PC-9 (cell line): ENCODE results near the gene BUB1. TPM values are rescaled to one million over a fixed set of nuclear protein-coding genes. Genes with fewer than 3 reads are reported as not detected.
"Not testable (repeated sequence)": the region's sequence is repeated elsewhere in the genome, so short reads cannot be mapped to it uniquely, and the experiment has no call there.

Experiments
- BruUV-seq: library from RNA; stranded (reverse); fragments of 400-500 nt; replicated peaks from 2 replicates; lab custom pipeline; 2021; lab: Mats Ljungman, UMichigan
- CTCF ChIA-PET: fragments of 300-600 bp; sonication (Branson Sonifier 250); formaldehyde crosslinking; loops from one replicate; lab custom pipeline; 2022; ENCODE audit warnings: antibody characterized with exemption; lab: Charles Lee
- POLR2A ChIA-PET: fragments of 300-600 bp; sonication (Branson Sonifier 250); formaldehyde crosslinking; loops from one replicate; lab custom pipeline; 2022; ENCODE audit warnings: antibody characterized with exemption; ENCODE audit not compliant: unreplicated experiment; lab: Charles Lee
- DNase-seq, 2 experiments: peaks; one replicate each; pipeline versions ENCODE4 v3.0.0 to v3.0.0-alpha.2; 2015 to 2022; ENCODE audit warnings: mixed read lengths in 1 of 2
- H2AFZ ChIP-seq: fragments of 200-600 bp; sonication (generic); 2 replicates; pipeline ENCODE4 v1.8.1; 2017; ENCODE audit warnings: antibody characterized with exemption
- H3F3A ChIP-seq: fragments of 200-600 bp; sonication (generic); 2 replicates; pipeline ENCODE4 v1.8.1; 2017; ENCODE audit warnings: antibody characterized with exemption, mild to moderate bottlenecking, low read depth; ENCODE audit not compliant: insufficient read depth
- H3K27ac ChIP-seq: fragments of 200-600 bp; sonication (generic); 2 replicates; pipeline ENCODE4 v1.6.1; 2016; ENCODE audit warnings: mixed run types
- H3K27me3 ChIP-seq: fragments of 200-600 bp; sonication (generic); 2 replicates; pipeline ENCODE4 v1.6.1; 2016; ENCODE audit warnings: low read depth, mixed run types; ENCODE audit not compliant: insufficient read depth
- H3K36me3 ChIP-seq: fragments of 200-600 bp; sonication (generic); 2 replicates; pipeline ENCODE4 v1.6.1; 2016; ENCODE audit warnings: low read depth, mixed run types
- H3K4me1 ChIP-seq: fragments of 200-600 bp; sonication (generic); replicated peaks from 2 replicates; pipeline ENCODE4 v1.6.1; 2016; ENCODE audit warnings: mixed run types; ENCODE audit not compliant: insufficient read depth
- H3K4me2 ChIP-seq: fragments of 200-600 bp; sonication (generic); 2 replicates; pipeline ENCODE4 v1.6.1; 2017; ENCODE audit warnings: mixed run types
- H3K4me3 ChIP-seq: fragments of 200-600 bp; sonication (generic); 2 replicates; pipeline ENCODE4 v1.6.1; 2016; ENCODE audit warnings: mixed run types
- H3K79me2 ChIP-seq: fragments of 200-600 bp; sonication (generic); 2 replicates; pipeline ENCODE4 v1.6.1; 2017; ENCODE audit warnings: low read depth, mixed run types
- H3K9me2 ChIP-seq: fragments of 200-600 bp; sonication (generic); 2 replicates; pipeline ENCODE4 v1.8.1; 2017; ENCODE audit warnings: mild to moderate bottlenecking; ENCODE audit not compliant: insufficient read depth
- H3K9me3 ChIP-seq: fragments of 200-600 bp; sonication (generic); 2 replicates; pipeline ENCODE4 v1.8.1; 2016; ENCODE audit warnings: low read depth; ENCODE audit not compliant: insufficient read depth
- H4K20me1 ChIP-seq: fragments of 200-600 bp; sonication (generic); 2 replicates; pipeline ENCODE4 v1.8.1; 2017; ENCODE audit not compliant: insufficient read depth
- intact Hi-C: fragments of 100-400 bp; cut with micrococcal nuclease; formaldehyde crosslinking; loops from one replicate; pipeline ENCODE4 v1.10.0; 2022; ENCODE audit not compliant: unreplicated experiment
- total RNA-seq: library from RNA; stranded (reverse); gene quantifications from 2 replicates; pipeline ENCODE4 v1.2.3, GENCODE V29; 2021

The BUB1 gene
- total RNA-seq, 1 experiment from 2014 or later, result 74.6 TPM

DNA sequence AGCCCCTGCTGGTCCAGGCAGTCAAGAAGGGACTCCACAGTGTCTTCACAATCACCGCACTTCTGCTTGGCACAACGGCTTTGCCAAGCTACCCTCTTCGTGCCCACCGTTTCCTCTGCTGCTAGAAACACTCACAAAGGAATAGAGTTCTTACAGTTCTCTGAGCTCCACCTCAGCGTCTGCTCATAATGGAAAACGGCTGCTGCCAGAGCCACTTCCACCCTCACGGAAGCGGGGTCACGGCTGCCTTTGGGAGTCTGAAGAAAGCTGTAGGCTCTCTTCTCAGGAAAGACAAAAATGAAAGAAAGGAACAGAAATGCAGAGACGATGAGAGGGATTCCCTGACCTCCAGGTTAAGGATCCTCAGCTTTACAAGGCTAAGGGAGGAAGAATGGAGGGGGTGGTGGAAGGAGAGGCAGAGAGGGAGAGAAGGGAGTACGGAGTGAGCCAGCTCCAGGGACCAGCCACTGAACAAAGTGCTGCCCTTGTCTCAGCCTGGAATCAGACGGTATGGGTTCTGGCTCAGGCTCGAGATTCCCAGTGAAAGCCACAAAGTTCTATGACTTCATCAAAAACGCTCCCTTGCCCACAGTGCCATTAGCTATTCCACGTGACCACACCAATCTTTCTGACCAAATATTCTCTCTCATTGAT, 88.1 kb downstream of the BUB1 start:
- CTCF ChIA-PET, H3K27me3 ChIP-seq, H3K9me3 ChIP-seq, BruUV-seq, POLR2A ChIA-PET, H3K79me2 ChIP-seq, H3F3A ChIP-seq, H3K4me3 ChIP-seq, H2AFZ ChIP-seq, DNase-seq, intact Hi-C loops, H3K27ac ChIP-seq, H3K9me2 ChIP-seq, H4K20me1 ChIP-seq, H3K4me2 ChIP-seq, H3K4me1 ChIP-seq, H3K36me3 ChIP-seq: not testable (repeated sequence)

DNA sequence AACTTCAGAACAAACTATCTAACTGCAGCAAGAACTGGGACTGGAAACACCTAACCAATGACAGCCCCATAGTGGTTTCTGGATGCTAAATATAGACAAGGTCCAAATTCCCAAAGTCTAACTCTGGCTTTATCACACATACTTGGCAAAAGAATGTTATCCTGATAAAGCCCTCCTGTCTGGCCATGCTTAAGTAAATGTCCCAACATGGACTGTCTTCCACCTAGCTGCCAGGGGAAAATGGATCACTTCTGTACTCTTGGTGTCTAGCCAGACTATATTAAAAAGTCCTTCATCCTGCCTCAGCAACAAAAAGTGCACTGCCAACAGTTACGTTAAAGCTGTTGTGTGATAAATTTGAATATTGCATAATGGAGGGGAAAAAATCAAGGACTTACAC, 89.3 kb downstream of the BUB1 start:
- H3K4me2 ChIP-seq, POLR2A ChIA-PET, CTCF ChIA-PET, H3K9me3 ChIP-seq, H3K4me3 ChIP-seq, H3K27me3 ChIP-seq, H3K27ac ChIP-seq, H4K20me1 ChIP-seq, BruUV-seq, H2AFZ ChIP-seq, H3K79me2 ChIP-seq, H3K36me3 ChIP-seq, DNase-seq, H3K4me1 ChIP-seq, H3K9me2 ChIP-seq, intact Hi-C loops, H3F3A ChIP-seq: not testable (repeated sequence)

Other genes starting within 250 kb of the BUB1 start
- 1.4 and 2.1 TPM in 2 replicates for gene LIMS4, start 205.2 kb downstream of the BUB1 start, total RNA-seq
- 14.8 and 21.2 TPM in 2 replicates for gene RGPD6, start 100.8 kb downstream of the BUB1 start, total RNA-seq
- 9.1 and 10.7 TPM in 2 replicates for gene ACOXL, start 54.5 kb upstream of the BUB1 start, total RNA-seq